Mesendoderm (in vitro differentiated cells): ENCODE results near the gene SDK1.

Experiments used
- DNase-seq: peaks from one replicate; pipeline ENCODE4 v3.0.0; 2013
- H2AK5ac ChIP-seq: 2 replicates; pipeline ENCODE4 v1.6.1; 2013; ENCODE audit warnings: low read length, inconsistent platforms
- H2BK120ac ChIP-seq: 2 replicates; pipeline ENCODE4 v1.6.1; 2013; ENCODE audit warnings: low read depth, mild to moderate bottlenecking, low read length, moderate library complexity, mixed read lengths
- H2BK15ac ChIP-seq: replicated peaks from 2 replicates; pipeline ENCODE4 v1.6.1; 2013; ENCODE audit warnings: low read depth, mild to moderate bottlenecking, moderate library complexity
- H2BK5ac ChIP-seq: 2 replicates; pipeline ENCODE4 v1.6.1; 2013; ENCODE audit warnings: low read length, inconsistent platforms
- H3K18ac ChIP-seq: 2 replicates; pipeline ENCODE4 v1.6.1; 2013; ENCODE audit warnings: mild to moderate bottlenecking, low read length, mixed read lengths
- H3K23ac ChIP-seq: one replicate; pipeline ENCODE4 v1.6.1; 2013; ENCODE audit warnings: low read length
- H3K27ac ChIP-seq: 2 replicates; pipeline ENCODE4 v1.5.1; 2013; ENCODE audit warnings: low read depth, mild to moderate bottlenecking, inconsistent platforms, low read length, moderate library complexity
- H3K27me3 ChIP-seq: 2 replicates; pipeline ENCODE4 v1.6.1; 2013; ENCODE audit warnings: low read length, control low read depth, mild to moderate bottlenecking, inconsistent platforms; ENCODE audit not compliant: insufficient read depth, poor library complexity
- H3K36me3 ChIP-seq: 2 replicates; pipeline ENCODE4 v1.6.1; 2013; ENCODE audit warnings: low read length, inconsistent platforms; ENCODE audit not compliant: control insufficient read depth, insufficient read depth
- H3K4ac ChIP-seq: one replicate; pipeline ENCODE4 v1.6.1; 2013; ENCODE audit warnings: low read depth, mild to moderate bottlenecking, low read length, moderate library complexity
- H3K4me1 ChIP-seq: 2 replicates; pipeline ENCODE4 v1.6.1; 2013; ENCODE audit warnings: low read depth, low read length, inconsistent platforms; ENCODE audit not compliant: control insufficient read depth
- H3K4me2 ChIP-seq: 2 replicates; pipeline ENCODE4 v1.6.1; 2013; ENCODE audit warnings: low read length
- H3K4me3 ChIP-seq: 2 replicates; pipeline ENCODE4 v1.5.1; 2013; ENCODE audit warnings: mild to moderate bottlenecking, low read length
- H3K56ac ChIP-seq: one replicate; pipeline ENCODE4 v1.6.1; 2013; ENCODE audit warnings: low read length
- H3K79me1 ChIP-seq: 2 replicates; pipeline ENCODE4 v1.6.1; 2013; ENCODE audit warnings: low read length, inconsistent platforms
- H3K79me2 ChIP-seq: 2 replicates; pipeline ENCODE4 v1.6.1; 2013; ENCODE audit warnings: mild to moderate bottlenecking, low read length; ENCODE audit not compliant: control insufficient read depth, insufficient read depth
- H3K9ac ChIP-seq: 2 replicates; pipeline ENCODE4 v1.6.1; 2013; ENCODE audit warnings: low read length, inconsistent platforms
- H4K5ac ChIP-seq: one replicate; pipeline ENCODE4 v1.6.1; 2013; ENCODE audit warnings: low read length
- H4K8ac ChIP-seq: one replicate; pipeline ENCODE4 v1.6.1; 2013; ENCODE audit warnings: low read depth, mild to moderate bottlenecking, control low read depth, low read length, moderate library complexity
- WGBS: extraction: QIAGEN DNeasy Blood & Tissue Kit; methylation state at CpG from one replicate; pipeline ENCODE4 v1.1.7; 2013; ENCODE audit warnings: low lambda C conversion rate, missing lambda C conversion rate; ENCODE audit not compliant: insufficient coverage; ENCODE audit errors: extremely low coverage; 5-methylcytosine and 5-hydroxymethylcytosine counted together

The SDK1 gene

DNA sequence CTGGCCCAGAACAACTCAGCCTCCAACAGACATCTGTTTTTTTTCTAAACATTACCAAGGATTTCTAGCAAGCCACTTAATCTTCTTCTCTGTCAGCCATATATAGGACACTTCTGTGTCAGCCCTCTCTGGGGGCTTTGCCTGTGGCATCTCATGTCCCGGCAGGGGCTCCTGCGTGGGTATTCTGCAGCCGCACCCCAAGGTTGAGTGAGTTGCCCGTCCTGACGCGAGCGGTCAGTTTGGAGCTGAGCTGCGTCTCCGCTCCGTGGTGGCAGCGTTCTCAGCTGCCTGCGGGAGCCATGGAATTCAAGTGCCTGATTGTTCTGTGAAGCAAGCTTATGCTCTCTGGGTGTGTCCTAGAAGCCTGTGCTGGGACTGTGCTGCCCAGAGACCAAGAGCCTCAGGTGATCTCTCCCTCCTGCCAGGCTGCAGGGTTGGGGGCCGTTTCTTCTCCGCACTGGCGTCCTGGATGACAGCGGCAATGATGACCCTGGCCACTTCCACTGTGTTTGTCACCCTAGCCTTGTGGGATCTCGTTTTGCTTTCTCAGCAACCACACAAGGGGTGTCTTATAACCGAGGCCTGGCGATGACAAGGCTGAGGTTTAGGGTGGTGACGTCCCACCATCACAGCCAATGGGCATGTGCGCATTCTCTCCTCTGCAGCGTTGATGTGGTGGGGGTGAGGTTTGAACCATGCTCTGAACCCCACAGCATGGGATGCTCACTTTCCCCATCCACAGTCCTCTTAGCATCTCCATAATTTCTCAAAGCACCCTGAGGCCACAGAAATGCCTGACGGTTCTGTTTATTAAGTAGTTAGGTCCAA is 768.4 kb downstream of the SDK1 start:
- no CpG with 5 or more reads among the region's 23 CpGs for WGBS
- DNase-seq = no peak
- H3K27ac ChIP-seq = no peak overlapping the region
- H3K23ac ChIP-seq = no peak overlapping the region
- no peak overlapping the region for H3K56ac ChIP-seq
- H3K79me1 ChIP-seq = no peaks in the 10 kb centered on the region
- H3K4me1 ChIP-seq = no peaks in the 10 kb centered on the region
- H3K4me3 ChIP-seq = no peak overlapping the region
- no peak overlapping the region for H2BK15ac ChIP-seq
- H2BK5ac ChIP-seq = no peak overlapping the region
- H2AK5ac ChIP-seq = no peak overlapping the region
- H3K18ac ChIP-seq = no peak overlapping the region
- no peak overlapping the region for H3K4me2 ChIP-seq
- H3K79me2 ChIP-seq = no peaks in the 10 kb centered on the region
- no peak overlapping the region for H4K8ac ChIP-seq
- H3K27me3 ChIP-seq = no peaks in the 10 kb centered on the region
- H4K5ac ChIP-seq = no peak overlapping the region
- no peak overlapping the region for H2BK120ac ChIP-seq
- no peak overlapping the region for H3K9ac ChIP-seq
- H3K36me3 ChIP-seq = no peaks in the 10 kb centered on the region
- no peak overlapping the region for H3K4ac ChIP-seq

- Histone ChIP-seq H3K79me2 (no peaks in the 10 kb centered on the region), H3K4me3 (no peak overlapping the region), H3K56ac (no peak overlapping the region), H3K18ac (no peak overlapping the region), H3K4me1 (no peaks in the 10 kb centered on the region), H3K27ac (no peak overlapping the region), H4K8ac (no peak overlapping the region), H2BK5ac (no peak overlapping the region), H2BK15ac (no peak overlapping the region), H3K79me1 (no peaks in the 10 kb centered on the region), H3K27me3 (no peaks in the 10 kb centered on the region), H2AK5ac (no peak overlapping the region), H2BK120ac (no peak overlapping the region), H4K5ac (no peak overlapping the region), H3K36me3 (no peaks in the 10 kb centered on the region), H3K4me2 (no peak overlapping the region), H3K9ac (no peak overlapping the region), H3K4ac (no peak overlapping the region), H3K23ac (no peak overlapping the region)
- WGBS = no CpG with 5 or more reads among the region's 7 CpGs
- no peak for DNase-seq
Measured at GRCh38 chr7:4070214-4070613, 769.2 kb downstream of the SDK1 start.

GRCh38 chr7:4071370-4072058 is 770.5 kb downstream of the SDK1 start:
- H3K27ac ChIP-seq = no peak overlapping the region
- no peak overlapping the region for H4K5ac ChIP-seq
- H3K27me3 ChIP-seq = no peaks in the 10 kb centered on the region
- no peak overlapping the region for H3K18ac ChIP-seq
- no peak overlapping the region for H2BK120ac ChIP-seq
- no peak overlapping the region for H4K8ac ChIP-seq
- no peaks in the 10 kb centered on the region for H3K36me3 ChIP-seq
- H2BK15ac ChIP-seq = no peak overlapping the region
- no CpG with 5 or more reads among the region's 11 CpGs for WGBS
- no peaks in the 10 kb centered on the region for H3K4me1 ChIP-seq
- H3K4me2 ChIP-seq = no peak overlapping the region
- no peaks in the 10 kb centered on the region for H3K79me2 ChIP-seq
- H2AK5ac ChIP-seq = no peak overlapping the region
- no peak overlapping the region for H2BK5ac ChIP-seq
- no peak overlapping the region for H3K4me3 ChIP-seq
- no peaks in the 10 kb centered on the region for H3K79me1 ChIP-seq
- H3K23ac ChIP-seq = no peak overlapping the region
- no peak overlapping the region for H3K56ac ChIP-seq
- no peak for DNase-seq
- no peak overlapping the region for H3K4ac ChIP-seq
- H3K9ac ChIP-seq = no peak overlapping the region

DNA sequence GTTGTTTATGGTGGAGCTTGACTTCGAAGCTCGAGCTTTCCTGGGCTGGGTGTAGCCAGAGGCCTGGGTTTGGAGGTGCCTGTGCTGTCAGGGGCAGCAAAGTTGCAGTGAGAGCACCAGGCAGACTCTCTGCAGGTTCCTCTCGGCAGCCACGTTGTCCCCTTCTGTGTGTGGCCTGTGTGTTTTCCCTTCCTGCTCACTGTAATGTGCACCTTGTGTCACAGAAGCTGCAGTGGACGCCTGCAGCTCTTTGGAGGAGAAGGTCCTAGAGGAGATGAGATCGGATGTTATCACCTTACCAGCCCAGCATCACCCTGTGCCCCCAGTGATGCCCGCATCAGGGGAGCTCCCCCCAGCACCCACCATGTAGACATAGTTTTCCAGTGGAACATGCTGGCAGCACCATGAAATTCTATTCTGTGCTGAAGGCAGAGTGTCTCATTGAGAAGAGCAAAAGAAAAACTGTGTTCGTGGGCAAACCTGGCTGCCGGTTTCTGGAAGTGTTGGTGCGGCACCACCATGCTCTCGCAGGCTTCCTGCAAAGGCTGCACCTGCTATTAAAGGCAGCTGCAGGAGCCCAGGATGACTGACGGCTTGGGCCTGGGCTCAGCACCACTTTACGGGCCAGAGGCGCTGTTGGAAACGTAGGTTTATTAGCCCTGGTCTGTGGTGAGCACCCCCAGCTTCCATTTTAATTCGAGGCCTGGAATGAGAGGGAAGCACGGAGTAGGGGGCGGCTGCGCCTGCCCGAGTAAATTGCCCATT is 771.3 kb downstream of the SDK1 start:
- no peak for DNase-seq
- Histone ChIP-seq H3K27me3 (no peaks in the 10 kb centered on the region), H3K79me2 (no peaks in the 10 kb centered on the region), H4K8ac (no peak overlapping the region), H3K79me1 (no peaks in the 10 kb centered on the region), H2AK5ac (no peak overlapping the region), H2BK120ac (no peak overlapping the region), H3K56ac (no peak overlapping the region), H3K4me1 (no peaks in the 10 kb centered on the region), H3K9ac (no peak overlapping the region), H4K5ac (no peak overlapping the region), H3K23ac (no peak overlapping the region), H2BK15ac (no peak overlapping the region), H3K4ac (no peak overlapping the region), H3K18ac (no peak overlapping the region), H2BK5ac (no peak overlapping the region), H3K36me3 (no peaks in the 10 kb centered on the region), H3K27ac (no peak overlapping the region), H3K4me3 (no peak overlapping the region), H3K4me2 (no peak overlapping the region)
- WGBS = no CpG with 5 or more reads among the region's 20 CpGs

- WGBS = no CpG with 5 or more reads among the region's 10 CpGs
- Histone ChIP-seq H3K4me3 (no peak overlapping the region), H3K79me2 (no peaks in the 10 kb centered on the region), H2BK15ac (no peak overlapping the region), H3K9ac (no peak overlapping the region), H3K27me3 (no peaks in the 10 kb centered on the region), H4K5ac (no peak overlapping the region), H3K79me1 (no peaks in the 10 kb centered on the region), H2BK120ac (no peak overlapping the region), H2AK5ac (no peak overlapping the region), H3K23ac (no peak overlapping the region), H3K27ac (no peak overlapping the region), H2BK5ac (no peak overlapping the region), H3K4ac (no peak overlapping the region), H3K4me1 (no peaks in the 10 kb centered on the region), H3K4me2 (no peak overlapping the region), H3K36me3 (no peaks in the 10 kb centered on the region), H3K18ac (no peak overlapping the region), H3K56ac (no peak overlapping the region), H4K8ac (no peak overlapping the region)
- DNase-seq = no peak
Measured at GRCh38 chr7:4073052-4073451, 772.0 kb downstream of the SDK1 start.
